SJSA1 (cell line): ENCODE results near the gene RAP1A. TPM values are rescaled to one million over a fixed set of nuclear protein-coding genes. Genes with fewer than 3 reads are reported as not detected.
A peak's percentile ranks its signal among the peaks of the same experiment; 100 is the strongest.
"Not testable (repeated sequence)": the region's sequence is repeated elsewhere in the genome, so short reads cannot be mapped to it uniquely, and the experiment has no call there.

Experiments used
- DNase-seq, 2 experiments: peaks; one replicate each; pipeline ENCODE4 v3.0.0-alpha.2; 2015 to 2020; ENCODE audit warnings: low spot score in 2 of 2, low read depth in 1 of 2
- H3K27ac ChIP-seq: fragments of 250-450 bp; sonication (Bioruptor Pico); 2 replicates; pipeline ENCODE4 v1.5.1; 2020; ENCODE audit warnings: mild to moderate bottlenecking, moderate library complexity
- H3K27me3 ChIP-seq: fragments of 250-450 bp; sonication (Bioruptor Pico); replicated peaks from 2 replicates; pipeline ENCODE4 v1.5.1; 2020; ENCODE audit warnings: mild to moderate bottlenecking, moderate library complexity
- H3K36me3 ChIP-seq: fragments of 250-450 bp; sonication (Bioruptor Pico); 2 replicates; pipeline ENCODE4 v1.5.1; 2020; ENCODE audit warnings: mild to moderate bottlenecking
- H3K4me1 ChIP-seq: fragments of 250-450 bp; sonication (Bioruptor Pico); replicated peaks from 2 replicates; pipeline ENCODE4 v1.6.1; 2021; ENCODE audit warnings: mild to moderate bottlenecking
- H3K4me3 ChIP-seq: fragments of 250-450 bp; sonication (Bioruptor Pico); 2 replicates; pipeline ENCODE4 v1.5.1; 2020; ENCODE audit warnings: mild to moderate bottlenecking
- H3K9me3 ChIP-seq: fragments of 250-450 bp; sonication (Bioruptor Pico); replicated peaks from 2 replicates; pipeline ENCODE4 v1.5.1; 2020; ENCODE audit warnings: mild to moderate bottlenecking
- total RNA-seq: library from RNA; depleted of rRNA; stranded (reverse); fragments of >200 nt; shearing (Covaris generic); gene quantifications from 2 replicates; pipeline ENCODE4 v1.2.3, GENCODE V29; 2014

The RAP1A gene
- total RNA-seq, 1 experiment from 2014 or later: 42.6 TPM

DNA sequence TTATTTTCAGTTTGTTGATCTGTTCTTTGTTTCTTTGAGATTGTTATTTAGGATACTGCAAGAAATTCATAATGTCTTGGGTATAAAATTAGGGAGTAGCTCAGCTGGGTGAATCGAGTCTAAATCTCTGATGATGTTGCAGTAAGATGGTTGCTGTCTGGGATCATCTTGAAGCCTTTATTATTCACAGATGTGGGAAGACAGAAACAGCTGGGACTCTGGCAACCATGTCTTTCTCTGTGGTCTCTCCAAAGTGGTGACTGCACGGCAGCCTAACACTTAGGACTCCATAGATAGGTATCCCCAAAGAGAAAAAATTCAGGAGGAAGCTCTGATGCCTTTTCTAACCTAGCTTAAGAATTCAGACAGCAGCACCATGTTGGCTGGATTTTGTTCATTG lies 52.7 kb downstream of the RAP1A start:
- Histone ChIP-seq H3K27ac (no peak overlapping the region), H3K36me3 (peaks cover 12% of the 10 kb centered on the region), H3K27me3 (no peaks in the 10 kb centered on the region), H3K9me3 (peaks cover 4% of the 10 kb centered on the region; the same call in 1 of the 2 replicates), H3K4me3 (no peak overlapping the region), H3K4me1 (peaks cover 5% of the 10 kb centered on the region)
- no peak for DNase-seq

- no peak overlapping the region for H3K27ac ChIP-seq
- no peaks in the 10 kb centered on the region for H3K27me3 ChIP-seq
- H3K9me3 ChIP-seq: peaks cover 8% of the 10 kb centered on the region; the same call in 1 of the 2 replicates
- no peak for DNase-seq
- peaks cover 47% of the 10 kb centered on the region for H3K36me3 ChIP-seq
- H3K4me3 ChIP-seq: no peak overlapping the region
- H3K4me1 ChIP-seq: no peaks in the 10 kb centered on the region
Measured at GRCh38 chr1:111677604-111678003, 58.0 kb downstream of the RAP1A start.

DNA sequence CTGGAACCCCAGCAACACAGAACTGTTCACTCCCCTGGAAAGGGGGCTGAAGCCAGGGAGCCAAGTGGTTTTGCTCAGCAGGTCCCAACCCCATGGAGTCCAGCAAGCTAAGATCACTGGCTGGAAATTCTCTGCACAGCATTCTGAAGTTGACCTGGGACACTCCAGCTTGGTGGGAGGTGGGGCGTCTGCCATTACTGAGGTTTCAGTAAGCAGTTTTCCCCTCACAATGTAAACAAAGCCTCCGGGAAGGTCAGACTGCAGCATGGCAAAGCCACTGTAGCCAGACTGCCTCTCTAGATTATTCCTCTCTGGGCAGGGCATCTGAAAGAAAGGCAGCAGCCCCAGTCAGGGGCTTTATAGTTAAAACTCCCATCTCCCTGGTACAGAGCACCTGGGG lies 60.0 kb downstream of the RAP1A start:
- no peak for DNase-seq
- H3K36me3 ChIP-seq: peaks cover 47% of the 10 kb centered on the region
- H3K4me1 ChIP-seq: no peaks in the 10 kb centered on the region
- peaks cover 8% of the 10 kb centered on the region; the same call in 1 of the 2 replicates for H3K9me3 ChIP-seq
- no peak overlapping the region for H3K4me3 ChIP-seq
- H3K27ac ChIP-seq: no peak overlapping the region
- no peaks in the 10 kb centered on the region for H3K27me3 ChIP-seq

DNA sequence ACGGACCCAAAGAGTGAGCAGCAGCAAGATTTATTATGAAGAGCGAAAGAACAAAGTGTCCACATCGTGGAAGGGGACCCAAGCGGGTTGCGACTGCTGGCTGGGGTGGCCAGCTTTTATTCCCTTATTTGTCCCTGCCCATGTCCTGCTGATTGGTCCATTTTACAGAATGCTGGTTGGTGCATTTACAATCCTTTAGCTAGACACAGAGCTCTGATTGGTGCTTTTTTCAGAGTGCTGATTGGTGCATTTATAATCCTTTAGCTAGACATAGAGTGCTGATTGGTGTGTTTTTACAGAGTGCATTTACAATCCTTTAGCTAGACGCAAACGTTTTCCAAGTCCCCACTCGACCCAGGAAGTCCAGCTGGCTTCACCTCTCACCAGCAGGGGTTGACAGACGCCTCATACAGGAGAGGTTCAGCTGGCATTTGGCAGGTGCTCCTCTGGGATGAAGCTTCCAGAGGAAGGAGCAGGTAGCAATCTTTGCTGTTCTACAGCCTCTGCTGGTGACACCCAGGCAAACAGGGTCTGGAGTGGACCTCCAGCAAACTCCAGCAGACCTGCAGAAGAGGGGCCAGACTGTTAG lies 60.7 kb downstream of the RAP1A start:
- not testable (repeated sequence) for H3K4me1 ChIP-seq, H3K4me3 ChIP-seq, H3K27me3 ChIP-seq, H3K27ac ChIP-seq, DNase-seq, H3K9me3 ChIP-seq
- H3K36me3 ChIP-seq: peaks cover 47% of the 10 kb centered on the region

DNA sequence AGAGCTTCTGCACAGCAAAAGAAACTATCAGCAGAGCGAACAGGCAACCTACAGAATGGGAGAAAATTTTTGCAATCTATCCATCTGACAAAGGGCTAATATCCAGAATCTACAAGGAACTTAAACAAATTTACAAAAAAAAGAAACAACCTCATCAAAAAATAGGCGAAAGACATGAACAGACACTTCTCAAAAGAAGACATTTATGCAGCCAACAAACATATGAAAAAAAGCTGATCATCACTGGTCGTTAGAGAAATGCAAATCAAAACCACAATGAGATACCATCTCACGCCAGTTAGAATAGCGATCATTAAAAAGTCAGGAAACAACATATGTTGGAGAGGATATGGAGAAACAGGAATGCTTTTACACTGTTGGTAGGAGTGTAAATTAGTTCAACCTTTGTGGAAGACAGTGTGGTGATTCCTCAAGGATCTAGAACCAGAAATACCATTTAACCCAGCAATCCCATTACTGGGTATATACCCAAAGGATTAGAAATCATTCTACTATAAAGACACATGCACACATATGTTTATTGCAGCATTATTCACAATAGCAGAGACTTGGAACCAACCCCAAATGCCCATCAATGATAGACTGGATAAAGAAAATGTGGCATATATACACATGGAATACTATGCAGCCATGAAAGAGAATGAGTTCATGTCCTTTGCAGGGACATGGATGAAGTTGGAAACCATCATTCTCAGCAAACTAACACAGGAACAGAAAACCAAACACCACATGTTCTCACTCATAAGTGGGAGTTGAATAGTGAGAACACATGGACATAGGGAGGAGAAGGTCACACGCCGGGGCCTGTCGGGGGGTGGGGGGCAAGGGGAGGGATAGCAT lies 65.9 kb downstream of the RAP1A start:
- H3K27me3 ChIP-seq, H3K27ac ChIP-seq, H3K4me1 ChIP-seq, DNase-seq, H3K4me3 ChIP-seq, H3K9me3 ChIP-seq: not testable (repeated sequence)
- H3K36me3 ChIP-seq: peaks cover 11% of the 10 kb centered on the region

DNA sequence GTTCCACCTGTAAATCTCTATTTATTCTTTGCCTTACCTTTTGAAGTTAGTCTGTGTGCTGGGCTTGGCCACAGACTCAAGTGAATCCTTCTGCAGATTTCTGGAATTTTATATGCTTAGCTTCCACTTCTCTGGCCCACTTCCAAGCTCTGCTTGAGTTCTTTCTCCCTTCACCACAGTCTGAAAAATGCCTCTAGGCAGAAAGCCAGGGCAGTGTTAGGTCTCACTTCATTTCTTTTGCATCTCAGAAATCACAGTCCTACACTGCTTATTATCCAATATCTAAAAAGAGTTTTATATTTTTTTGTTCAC lies 70.7 kb downstream of the RAP1A start:
- no peaks in the 10 kb centered on the region for H3K27me3 ChIP-seq
- peaks cover 24% of the 10 kb centered on the region for H3K36me3 ChIP-seq
- no peaks in the 10 kb centered on the region for H3K9me3 ChIP-seq
- H3K4me3 ChIP-seq: no peak overlapping the region
- peaks cover 10% of the 10 kb centered on the region for H3K4me1 ChIP-seq
- no peak overlapping the region for H3K27ac ChIP-seq
- peak; percentile 42 to 50 for DNase-seq

DNA sequence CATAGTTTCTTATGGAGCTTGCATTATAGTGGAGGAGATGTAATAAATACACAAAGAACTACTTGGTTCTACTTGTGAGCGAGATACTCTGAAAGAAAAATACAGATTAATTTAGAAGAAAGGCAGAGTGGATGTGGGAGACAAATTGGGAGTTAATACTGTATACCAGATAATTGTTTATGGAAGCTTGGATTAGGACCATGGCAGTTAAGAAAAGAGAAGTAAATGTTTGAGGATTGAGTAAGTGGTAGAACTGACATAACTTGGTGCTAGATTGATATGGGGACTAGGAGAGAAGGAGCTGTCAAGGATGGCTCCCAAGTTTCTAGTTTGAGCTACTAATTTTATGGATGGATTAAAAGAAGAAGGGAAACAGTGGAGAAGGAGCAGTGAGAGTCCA lies 72.3 kb downstream of the RAP1A start:
- Histone ChIP-seq H3K9me3 (no peaks in the 10 kb centered on the region), H3K27ac (no peak overlapping the region), H3K36me3 (peaks cover 31% of the 10 kb centered on the region), H3K4me1 (peaks cover 10% of the 10 kb centered on the region), H3K27me3 (no peaks in the 10 kb centered on the region), H3K4me3 (no peak overlapping the region)
- no peak for DNase-seq

- no peak overlapping the region for H3K4me3 ChIP-seq
- no peaks in the 10 kb centered on the region for H3K27me3 ChIP-seq
- H3K27ac ChIP-seq: no peak overlapping the region
- H3K4me1 ChIP-seq: no peaks in the 10 kb centered on the region
- no peak for DNase-seq
- no peaks in the 10 kb centered on the region for H3K9me3 ChIP-seq
- peaks cover 64% of the 10 kb centered on the region for H3K36me3 ChIP-seq
Measured at GRCh38 chr1:111695801-111696200, 76.2 kb downstream of the RAP1A start.

DNA sequence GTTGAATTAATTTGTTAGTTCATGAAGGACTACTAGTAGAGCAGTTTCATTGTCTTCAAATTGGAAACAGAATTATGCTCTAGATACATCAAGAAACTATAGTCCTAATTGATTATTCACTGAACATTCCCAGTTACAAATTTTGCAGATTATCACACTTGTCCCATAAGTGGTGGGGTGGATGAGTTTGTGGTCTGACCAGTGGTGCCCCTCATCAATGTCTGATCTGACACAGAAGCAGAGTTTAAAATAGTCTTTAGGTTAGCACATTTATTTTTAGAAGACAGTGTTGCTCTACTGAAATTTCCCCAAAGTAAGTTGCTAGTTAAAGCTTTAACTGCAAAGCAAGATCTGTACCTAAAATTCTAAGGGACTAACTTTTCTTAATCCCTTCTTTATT lies 76.7 kb downstream of the RAP1A start:
- Histone ChIP-seq H3K4me3 (no peak overlapping the region), H3K27ac (no peak overlapping the region), H3K9me3 (no peaks in the 10 kb centered on the region), H3K27me3 (no peaks in the 10 kb centered on the region), H3K4me1 (no peaks in the 10 kb centered on the region), H3K36me3 (peaks cover 67% of the 10 kb centered on the region)
- DNase-seq: no peak

DNA sequence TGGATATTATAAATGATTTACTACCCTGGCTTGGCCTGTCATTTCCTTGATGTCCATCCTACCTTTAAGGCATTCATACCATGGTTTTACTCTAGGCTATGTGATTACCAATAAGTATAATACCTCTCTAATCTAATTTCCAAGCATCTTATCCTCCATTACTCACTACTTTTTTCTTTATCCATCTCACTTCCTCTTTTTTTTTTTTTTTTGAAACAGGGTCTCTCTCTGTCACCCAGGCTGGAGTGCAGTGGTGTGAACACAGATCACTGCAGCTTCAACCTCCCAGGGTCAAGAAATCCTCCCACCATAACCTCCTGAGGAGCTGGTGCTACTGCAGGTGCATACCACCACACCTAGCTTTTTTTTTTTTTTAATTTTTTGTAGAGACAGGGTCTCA lies 79.7 kb downstream of the RAP1A start:
- no peaks in the 10 kb centered on the region for H3K27me3 ChIP-seq
- peaks cover 1% of the 10 kb centered on the region for H3K4me1 ChIP-seq
- peaks cover 59% of the 10 kb centered on the region for H3K36me3 ChIP-seq
- H3K4me3 ChIP-seq: no peak overlapping the region
- DNase-seq: no peak
- no peak overlapping the region for H3K27ac ChIP-seq
- no peaks in the 10 kb centered on the region for H3K9me3 ChIP-seq

DNA sequence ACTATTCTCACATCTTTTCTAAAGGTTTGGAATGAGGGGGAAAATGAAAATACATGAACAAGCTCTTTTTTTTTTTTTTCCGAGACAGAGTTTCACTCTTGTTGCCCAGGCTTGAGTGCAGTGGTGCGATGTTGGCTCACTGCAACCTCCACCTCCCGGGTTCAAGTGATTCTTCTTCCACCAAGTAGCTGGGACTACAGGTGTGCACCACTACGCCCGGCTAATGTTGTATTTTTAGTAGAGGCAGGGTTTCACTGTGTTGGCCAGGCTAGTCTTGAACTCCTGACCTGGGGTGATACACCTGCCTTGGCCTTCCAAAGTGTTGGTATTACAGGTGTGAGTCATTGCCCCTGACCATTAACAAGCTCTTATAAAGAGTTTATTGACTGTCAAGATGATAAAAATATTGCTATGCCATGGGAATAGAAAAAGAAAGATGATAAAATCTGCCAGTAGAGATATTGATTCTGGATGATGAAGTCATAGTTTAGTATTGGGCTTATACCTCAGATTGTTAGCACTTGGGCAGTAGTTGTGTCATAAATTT lies 83.0 kb downstream of the RAP1A start:
- Histone ChIP-seq H3K4me3 (no peak overlapping the region), H3K27me3 (no peaks in the 10 kb centered on the region), H3K27ac (no peak overlapping the region), H3K36me3 (peaks cover 49% of the 10 kb centered on the region), H3K4me1 (peaks cover 30% of the 10 kb centered on the region), H3K9me3 (no peaks in the 10 kb centered on the region)
- DNase-seq: no peak

DNA sequence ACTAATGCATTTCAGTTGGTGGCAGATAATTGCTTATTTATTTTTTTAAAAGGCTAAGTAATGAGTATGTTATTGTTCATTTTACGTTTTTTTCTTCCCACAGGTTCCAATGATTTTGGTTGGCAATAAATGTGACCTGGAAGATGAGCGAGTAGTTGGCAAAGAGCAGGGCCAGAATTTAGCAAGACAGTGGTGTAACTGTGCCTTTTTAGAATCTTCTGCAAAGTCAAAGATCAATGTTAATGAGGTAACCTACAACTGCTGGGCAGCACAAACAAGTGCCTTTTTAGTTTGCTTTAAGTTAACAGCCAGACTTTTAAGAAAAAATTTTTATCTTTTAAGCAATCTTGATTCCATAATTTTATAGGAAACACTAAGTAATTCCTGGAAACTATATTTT lies 84.7 kb downstream of the RAP1A start:
- no peak overlapping the region for H3K27ac ChIP-seq
- H3K4me3 ChIP-seq: no peak overlapping the region
- no peak for DNase-seq
- H3K36me3 ChIP-seq: peaks cover 37% of the 10 kb centered on the region
- H3K9me3 ChIP-seq: no peaks in the 10 kb centered on the region
- peaks cover 46% of the 10 kb centered on the region for H3K4me1 ChIP-seq
- no peaks in the 10 kb centered on the region for H3K27me3 ChIP-seq

- no peak for DNase-seq
- H3K27ac ChIP-seq: no peak overlapping the region
- no peak overlapping the region for H3K4me3 ChIP-seq
- H3K4me1 ChIP-seq: peaks cover 52% of the 10 kb centered on the region
- no peaks in the 10 kb centered on the region for H3K9me3 ChIP-seq
- peaks cover 39% of the 10 kb centered on the region for H3K36me3 ChIP-seq
- no peaks in the 10 kb centered on the region for H3K27me3 ChIP-seq
Measured at GRCh38 chr1:111704776-111705175, 85.2 kb downstream of the RAP1A start.

DNA sequence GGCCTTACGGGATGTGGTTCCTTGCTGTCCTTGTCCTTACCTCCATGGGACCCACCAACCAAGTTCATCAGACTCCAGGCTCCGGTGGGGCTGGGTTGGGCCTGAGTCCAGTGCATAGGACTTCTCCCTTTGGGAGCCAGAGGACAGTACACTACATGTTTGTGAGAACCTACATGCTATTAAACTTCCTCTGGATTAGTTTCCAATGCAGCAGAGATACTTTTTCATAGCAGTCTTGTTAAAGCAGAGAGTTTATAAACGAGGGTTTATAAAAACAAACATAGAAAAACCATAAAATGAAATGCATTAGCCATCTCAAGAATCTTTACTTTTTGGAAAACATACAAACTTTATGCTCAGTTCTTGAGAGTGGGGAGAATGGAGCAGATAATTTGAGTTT lies 86.3 kb downstream of the RAP1A start:
- Histone ChIP-seq H3K4me3 (no peak overlapping the region), H3K4me1 (peaks cover 59% of the 10 kb centered on the region), H3K9me3 (no peaks in the 10 kb centered on the region), H3K27ac (peak overlapping the region; percentile 73), H3K27me3 (no peaks in the 10 kb centered on the region), H3K36me3 (peaks cover 30% of the 10 kb centered on the region)
- peak in 1 of 2 experiments; percentile 50 for DNase-seq
